CD4-positive, alpha-beta T cell treated with Interleukin-6 at 100 ng/mL for 8 hours (primary cell): ENCODE results near the gene TRMT10A.

ENCODE experiments used
- DNase-seq: peaks from one replicate; pipeline ENCODE4 v3.0.0-alpha.2; 2020; ENCODE audit warnings: mixed read lengths, low spot score

Gene TRMT10A, protein sequence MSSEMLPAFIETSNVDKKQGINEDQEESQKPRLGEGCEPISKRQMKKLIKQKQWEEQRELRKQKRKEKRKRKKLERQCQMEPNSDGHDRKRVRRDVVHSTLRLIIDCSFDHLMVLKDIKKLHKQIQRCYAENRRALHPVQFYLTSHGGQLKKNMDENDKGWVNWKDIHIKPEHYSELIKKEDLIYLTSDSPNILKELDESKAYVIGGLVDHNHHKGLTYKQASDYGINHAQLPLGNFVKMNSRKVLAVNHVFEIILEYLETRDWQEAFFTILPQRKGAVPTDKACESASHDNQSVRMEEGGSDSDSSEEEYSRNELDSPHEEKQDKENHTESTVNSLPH

GRCh38 chr4:99563310-99564186 lies at the start of gene TRMT10A:
Gene TRMT10A, minus strand, starts transcription at chr4:99564039. Its CDS starts 4,701 bp downstream, at chr4:99559338.
- peak; percentile 94 for DNase-seq

GRCh38 chr4:99612704-99613103 lies 48.9 kb upstream of the TRMT10A start:
- DNase-seq = no peak

DNA sequence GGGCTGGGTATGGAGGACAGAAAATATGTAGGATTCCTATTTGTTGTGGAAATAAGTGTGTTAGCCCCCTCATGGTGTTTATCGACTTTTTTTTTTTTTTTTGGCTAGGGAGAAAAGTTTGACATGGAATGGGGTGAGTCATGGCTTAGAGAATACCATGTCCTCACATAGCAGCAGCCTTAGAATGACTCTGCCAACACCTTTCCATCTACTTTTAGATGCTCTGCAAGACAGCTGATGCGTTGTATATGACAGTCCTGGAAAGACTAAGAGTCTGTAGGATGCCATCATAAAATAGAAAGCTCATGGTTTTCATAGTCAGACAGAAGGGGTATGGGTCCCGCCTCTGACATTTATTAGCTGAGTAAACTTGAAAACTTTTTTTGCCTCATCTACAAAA lies 48.4 kb upstream of the TRMT10A start:
- DNase-seq = no peak

DNA sequence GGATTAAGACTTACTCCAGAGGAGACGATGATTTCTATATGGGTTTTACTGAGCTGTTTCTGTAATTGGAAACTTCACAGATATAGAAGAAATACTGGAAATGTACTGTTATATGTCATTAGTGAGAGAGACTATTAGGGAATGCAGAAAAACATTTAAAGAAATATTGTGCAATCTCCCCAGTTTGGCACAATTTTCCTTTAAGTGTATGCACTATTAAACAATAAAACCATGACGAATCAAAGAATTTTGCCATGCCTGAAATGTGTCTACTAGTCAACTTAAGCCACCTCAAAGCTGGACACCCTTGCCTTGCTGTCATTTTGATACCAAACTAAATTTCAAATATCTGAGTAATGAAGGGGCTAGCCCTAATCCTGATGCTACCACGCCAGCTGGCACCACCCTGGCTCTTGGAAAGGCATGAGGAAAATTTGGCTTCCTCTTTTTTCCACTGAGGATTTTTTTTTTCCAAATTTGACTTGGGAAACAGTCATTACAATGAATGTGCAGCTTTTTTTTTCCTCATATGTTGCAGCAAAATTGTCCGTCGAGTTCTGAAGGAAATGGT lies 46.9 kb upstream of the TRMT10A start:
- DNase-seq = no peak

GRCh38 chr4:99608417-99608816 lies 44.6 kb upstream of the TRMT10A start:
- DNase-seq = no peak

DNA sequence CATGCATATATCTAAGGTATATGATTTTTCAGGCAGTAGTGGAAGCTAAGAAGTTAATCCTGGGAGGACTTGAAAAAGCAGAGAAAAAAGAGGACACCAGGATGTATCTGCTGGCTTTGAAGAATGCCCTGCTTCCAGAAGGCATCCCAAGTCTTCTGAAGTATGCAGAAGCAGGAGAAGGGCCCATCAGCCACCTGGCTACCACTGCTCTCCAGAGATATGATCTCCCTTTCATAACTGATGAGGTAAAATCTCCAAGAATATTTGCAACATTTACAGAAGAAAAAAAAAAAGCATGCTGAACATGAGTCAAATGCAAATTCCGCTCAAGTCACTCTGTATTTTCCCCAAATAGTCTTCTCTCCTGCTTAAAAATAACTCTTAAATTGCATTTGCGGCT lies 42.9 kb upstream of the TRMT10A start:
- DNase-seq = no peak

- no peak for DNase-seq
These were observed 31.0 kb upstream of the TRMT10A start for GRCh38 chr4:99594818-99595217.

GRCh38 chr4:99593781-99594641 lies 30.2 kb upstream of the TRMT10A start:
- DNase-seq = no peak

GRCh38 chr4:99591757-99592156 lies 27.9 kb upstream of the TRMT10A start:
- no peak for DNase-seq

DNA sequence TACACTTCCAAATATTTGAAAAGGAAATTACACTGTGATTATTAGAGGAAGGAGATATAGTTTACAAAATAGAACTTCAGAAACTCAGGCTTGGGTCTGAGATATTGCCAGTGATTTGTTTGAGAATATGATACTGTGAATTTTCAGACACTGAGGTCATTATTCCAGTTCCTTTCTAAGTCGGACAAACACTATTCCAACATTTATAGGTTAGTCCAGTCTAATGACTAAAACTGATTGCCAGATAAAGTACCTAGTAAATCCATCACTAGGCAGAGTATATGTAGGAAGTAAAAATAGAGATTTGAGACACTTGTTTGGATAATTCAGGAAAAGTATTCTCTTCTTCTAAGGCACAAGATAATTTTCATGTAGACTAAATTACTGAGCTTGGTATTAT lies 24.0 kb upstream of the TRMT10A start:
- DNase-seq = no peak

DNA sequence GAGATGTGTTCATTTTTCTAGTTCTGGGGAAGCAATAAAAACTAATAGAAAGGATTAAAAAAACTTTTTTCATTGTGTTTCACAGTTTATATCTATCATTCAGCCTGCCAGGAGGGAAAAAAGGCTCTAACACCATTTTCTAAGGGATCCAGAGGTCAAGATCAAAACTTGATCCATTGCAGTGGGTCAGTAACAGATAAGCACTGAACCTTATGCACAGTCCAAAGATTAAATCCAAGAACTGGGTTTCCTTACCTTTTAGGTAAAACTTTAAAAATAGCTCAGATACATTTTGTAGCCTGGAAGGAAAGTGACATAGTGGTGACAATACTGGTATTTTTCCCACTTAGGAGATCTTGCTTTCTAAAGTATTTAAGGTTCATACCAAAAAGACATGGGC lies 23.5 kb upstream of the TRMT10A start:
- DNase-seq = no peak

- DNase-seq = no peak
These were observed 23.0 kb upstream of the TRMT10A start for GRCh38 chr4:99586797-99587196.

DNA sequence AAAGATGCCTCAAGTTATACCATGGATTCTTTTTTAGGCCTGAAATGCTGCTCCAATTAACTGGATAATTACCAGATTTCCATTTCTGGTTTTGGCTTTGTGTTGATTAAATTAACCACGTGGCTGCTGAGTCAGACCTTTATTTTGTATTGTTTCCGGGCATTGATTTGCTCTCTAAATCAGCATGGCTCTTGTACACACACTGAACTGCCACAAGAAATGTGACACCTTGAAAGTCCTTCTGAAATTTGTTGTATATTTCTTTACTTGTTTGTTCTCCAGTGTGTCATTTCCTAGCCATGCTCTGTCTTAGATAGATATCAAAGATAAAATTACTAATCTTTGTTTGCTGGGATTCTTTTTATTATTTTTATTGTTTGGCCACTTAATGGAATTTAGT lies 22.5 kb upstream of the TRMT10A start:
- DNase-seq = no peak

DNA sequence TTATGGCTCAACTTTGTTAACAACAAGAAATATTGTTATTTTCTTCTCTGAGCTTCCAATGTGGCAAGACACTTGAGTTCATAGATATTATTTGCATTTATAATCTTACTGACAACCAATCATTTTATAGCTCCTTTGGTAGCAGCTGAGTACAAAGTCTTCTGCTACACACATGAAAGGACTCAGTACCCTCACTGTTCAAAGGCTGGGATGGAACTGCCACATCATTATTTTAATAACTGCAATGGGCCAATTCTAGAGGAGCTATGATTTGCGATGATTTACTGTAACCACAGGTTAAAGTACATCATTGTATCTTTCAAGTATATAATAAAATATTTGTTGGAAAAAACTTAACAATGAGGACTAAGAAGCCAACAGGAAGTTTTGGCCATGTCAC lies 21.7 kb upstream of the TRMT10A start:
- no peak for DNase-seq

DNA sequence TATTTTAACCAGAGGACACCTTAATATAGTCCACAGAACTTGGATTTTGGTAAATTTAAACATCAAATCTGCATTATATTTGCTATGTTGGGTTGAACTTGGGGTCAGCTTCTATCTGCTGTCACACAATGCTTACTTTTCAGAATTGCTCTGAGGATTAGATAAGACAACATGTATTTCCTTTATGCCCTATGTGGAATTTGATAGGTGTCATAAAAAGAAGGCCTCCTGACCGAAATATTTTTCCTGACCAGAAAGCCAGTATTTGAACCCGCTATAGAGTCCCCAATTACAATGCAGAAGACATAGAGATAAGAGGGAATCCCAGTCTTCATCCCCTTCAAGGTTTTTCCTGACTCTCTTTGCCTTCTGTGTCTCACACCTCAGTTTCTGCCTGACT lies 14.9 kb upstream of the TRMT10A start:
- DNase-seq = no peak

DNA sequence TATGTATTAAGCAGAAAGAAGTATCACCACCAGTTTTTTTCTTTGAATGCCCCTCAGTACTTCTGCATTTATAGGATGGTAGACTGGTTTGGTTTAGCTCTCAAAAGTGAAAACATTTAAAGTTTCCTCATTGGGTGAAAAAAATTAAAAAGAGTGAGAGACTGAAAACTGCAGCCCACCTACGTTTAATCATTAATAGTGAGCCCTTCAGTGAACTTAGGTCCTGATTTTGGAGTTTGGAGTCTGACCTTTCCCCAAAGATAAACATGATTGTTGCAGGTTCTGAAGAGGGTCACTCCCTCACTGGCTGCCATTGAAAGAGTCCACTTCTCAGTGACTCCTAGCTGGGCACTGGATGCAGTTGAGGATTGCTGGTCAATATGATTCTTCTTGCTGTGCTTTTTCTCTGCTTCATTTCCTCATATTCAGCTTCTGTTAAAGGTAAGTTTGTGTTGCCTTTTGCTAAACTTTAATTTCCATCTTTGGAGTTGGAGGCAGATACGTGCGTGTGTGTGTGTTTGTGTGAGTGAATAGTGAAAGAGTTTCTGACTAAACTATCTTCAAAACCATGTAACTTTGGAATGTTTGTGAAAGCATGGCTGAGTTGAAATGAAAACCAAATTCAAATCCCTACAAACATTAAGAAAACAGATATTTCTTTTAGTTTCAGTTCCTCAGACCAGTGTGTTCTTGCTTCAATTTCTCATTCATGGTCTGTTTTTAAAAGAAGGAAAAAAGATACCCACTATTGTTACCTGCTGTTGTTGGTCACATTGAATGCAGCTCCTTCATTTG lies 10.9 kb upstream of the TRMT10A start, which contains the start of gene MTTP:
TSS of gene MTTP (plus strand) at position 295 of the 795 bp plus-strand sequence. CDS start at position 381, 86 bp downstream.
- no peak for DNase-seq

- DNase-seq = no peak
These were observed 10.0 kb upstream of the TRMT10A start for GRCh38 chr4:99573735-99574368.

- DNase-seq = no peak
These were observed 8.8 kb upstream of the TRMT10A start for GRCh38 chr4:99572527-99573240.

DNA sequence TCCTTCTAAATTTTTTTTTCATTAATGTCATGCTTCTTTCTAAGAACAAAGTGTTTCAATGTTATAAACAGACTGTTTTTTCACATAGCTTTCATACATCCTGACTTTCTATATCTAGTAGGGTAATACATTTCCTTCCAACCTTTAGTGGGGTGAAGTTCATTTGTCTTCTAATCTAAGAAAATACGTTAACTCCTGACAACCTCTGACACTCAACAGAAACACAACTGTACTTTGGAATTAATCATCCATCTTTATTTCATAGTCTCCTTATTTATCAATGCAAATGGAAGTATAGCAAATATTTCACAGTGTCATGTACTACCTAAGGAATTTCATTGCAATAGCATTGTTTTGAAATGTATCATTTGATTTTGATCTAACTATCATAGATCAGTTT lies 8.0 kb upstream of the TRMT10A start:
- DNase-seq = no peak

DNA sequence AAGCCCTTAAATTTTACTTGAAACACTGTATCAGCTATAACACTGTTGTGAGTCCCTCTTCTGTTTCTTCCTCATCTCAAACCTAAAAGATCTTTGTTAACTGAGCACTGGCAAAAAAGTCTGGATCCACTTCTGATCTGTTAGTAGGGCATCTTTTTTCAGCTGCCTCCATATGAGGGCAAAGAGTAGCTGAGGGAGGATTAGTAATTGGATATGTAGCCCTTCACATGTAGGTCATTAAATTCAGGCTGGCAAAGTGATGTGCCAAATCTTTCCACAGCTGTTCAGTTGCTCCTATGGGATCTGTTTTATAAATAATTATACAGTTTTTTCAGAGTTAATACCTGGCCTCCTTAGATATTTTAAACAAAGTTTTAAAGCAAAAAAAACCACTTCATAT lies 1.1 kb upstream of the TRMT10A start:
- DNase-seq = no peak
